Peyer's patch (tissue), 4 donors: Measurements from ENCODE around the gene DEUP1.

Source experiments
- CTCF ChIP-seq, 6 experiments: fragments of 450-650 bp in 4 of 6; fragments of 200-600 bp in 2 of 6; sonication (generic) in 1 of 6; IDR thresholded peaks; one replicate each; pipeline ENCODE4 v1.5.1; 2017 to 2019; ENCODE audit warnings: antibody characterized with exemption in 6 of 6, mild to moderate bottlenecking in 3 of 6, moderate library complexity in 1 of 6
- POLR2A ChIP-seq, 2 donors: fragments of 450-650 bp; IDR thresholded peaks; one replicate each; pipeline ENCODE4 v1.5.1; 2017; ENCODE audit warnings: antibody characterized with exemption in 2 of 2, mild to moderate bottlenecking in 2 of 2, moderate library complexity in 2 of 2

- TF ChIP-seq CTCF (IDR thresholded peaks at IDR 0.05) (no peak), POLR2A (IDR thresholded peaks at IDR 0.05) (no peak)
Measured at GRCh38 chr11:93289782-93290463, 40.6 kb upstream of the DEUP1 start.
